IMR-90 (cell line): ENCODE measurements around the gene BDNF. TPM values are rescaled to one million over a fixed set of nuclear protein-coding genes. Genes with fewer than 3 reads are reported as not detected.

Experiments used
- ATAC-seq: fragments of 200-7000 bp; cut with Tn5 transposase; 2 replicates; pipeline ENCODE4 v1.9.1; 2020; ENCODE audit warnings: low read depth, mild to moderate bottlenecking, moderate library complexity
- BruUV-seq: library from RNA; stranded (reverse); fragments of 400-500 nt; replicated peaks from 2 replicates; lab custom pipeline; 2021; lab: Mats Ljungman, UMichigan
- CTCF ChIA-PET: fragments of 300-600 bp; formaldehyde crosslinking; extraction: SDS; loops from one replicate; lab custom pipeline; 2021; ENCODE audit warnings: antibody characterized with exemption; lab: Yijun Ruan, JAX
- POLR2A ChIA-PET: fragments of 300-600 bp; sonication (Branson Sonifier 250); formaldehyde crosslinking; loops from one replicate; lab custom pipeline; 2022; ENCODE audit warnings: antibody characterized with exemption; ENCODE audit not compliant: unreplicated experiment; lab: Charles Lee
- DNase-seq: peaks from one replicate; pipeline ENCODE4 v3.0.0; 2013
- H2AFZ ChIP-seq: replicated peaks from 2 replicates; pipeline ENCODE3; 2013; ENCODE audit warnings: low read length, mild to moderate bottlenecking; ENCODE audit not compliant: poor library complexity
- H2AK5ac ChIP-seq: 2 replicates; pipeline ENCODE4 v1.6.1; 2013; ENCODE audit warnings: low read depth, low read length, inconsistent platforms
- H2AK9ac ChIP-seq: replicated peaks from 2 replicates; pipeline ENCODE3; 2013; ENCODE audit warnings: mild to moderate bottlenecking, low read depth, low read length, moderate library complexity; ENCODE audit not compliant: poor library complexity
- H2BK120ac ChIP-seq: 2 replicates; pipeline ENCODE4 v1.6.1; 2013; ENCODE audit warnings: low read depth, low read length, inconsistent platforms
- H2BK15ac ChIP-seq: 3 replicates; pipeline ENCODE4 v1.6.1; 2013; ENCODE audit warnings: low read depth, low read length, inconsistent platforms
- H2BK20ac ChIP-seq: 2 replicates; pipeline ENCODE4 v1.6.1; 2013; ENCODE audit warnings: low read depth, mild to moderate bottlenecking, inconsistent platforms, low read length, moderate library complexity
- H2BK5ac ChIP-seq: 2 replicates; pipeline ENCODE4 v1.6.1; 2013; ENCODE audit warnings: mild to moderate bottlenecking, low read depth, low read length, inconsistent platforms; ENCODE audit not compliant: poor library complexity, severe bottlenecking
- H3K14ac ChIP-seq: replicated peaks from 2 replicates; pipeline ENCODE4 v1.6.1; 2013; ENCODE audit warnings: low read depth, low read length, inconsistent platforms
- H3K18ac ChIP-seq: 2 replicates; pipeline ENCODE4 v1.6.1; 2013; ENCODE audit warnings: low read depth, low read length, control low read depth
- H3K23ac ChIP-seq: 2 replicates; pipeline ENCODE4 v1.6.1; 2013; ENCODE audit warnings: low read depth, low read length, inconsistent platforms
- H3K27ac ChIP-seq: 2 replicates; pipeline ENCODE4 v1.5.1; 2013; ENCODE audit warnings: mild to moderate bottlenecking, control low read depth, low read length; ENCODE audit not compliant: insufficient read depth
- H3K27me3 ChIP-seq: 2 replicates; pipeline ENCODE4 v1.6.1; 2013; ENCODE audit warnings: low read length; ENCODE audit not compliant: control insufficient read depth, insufficient read depth
- H3K36me3 ChIP-seq: 2 replicates; pipeline ENCODE4 v1.6.1; 2013; ENCODE audit warnings: low read length, mixed read lengths; ENCODE audit not compliant: control insufficient read depth, insufficient read depth
- H3K4ac ChIP-seq: 2 replicates; pipeline ENCODE4 v1.6.1; 2013; ENCODE audit warnings: low read depth, low read length, inconsistent platforms
- H3K4me1 ChIP-seq: 2 replicates; pipeline ENCODE4 v1.6.1; 2013; ENCODE audit warnings: low read length, mixed read lengths; ENCODE audit not compliant: control insufficient read depth, insufficient read depth
- H3K4me2 ChIP-seq: 2 replicates; pipeline ENCODE4 v1.6.1; 2013; ENCODE audit warnings: low read depth, mild to moderate bottlenecking, control low read depth, low read length, moderate library complexity
- H3K4me3 ChIP-seq: 2 replicates; pipeline ENCODE4 v1.5.1; 2013; ENCODE audit warnings: low read depth, mild to moderate bottlenecking, control low read depth, low read length, moderate library complexity; ENCODE audit not compliant: insufficient read depth
- H3K56ac ChIP-seq: 2 replicates; pipeline ENCODE4 v1.6.1; 2013; ENCODE audit warnings: low read length, inconsistent platforms; ENCODE audit not compliant: insufficient read depth; ENCODE audit errors: extremely low read depth
- H3K79me1 ChIP-seq, 2 experiments: 2 replicates each; pipeline ENCODE4 v1.6.1; 2013; ENCODE audit warnings: low read length in 2 of 2, inconsistent platforms in 1 of 2, low read depth in 1 of 2
- H3K9ac ChIP-seq: 2 replicates; pipeline ENCODE4 v1.6.1; 2013; ENCODE audit warnings: low read depth, low read length, control low read depth
- H3K9me1 ChIP-seq: 2 replicates; pipeline ENCODE4 v1.6.1; 2013; ENCODE audit warnings: low read length, inconsistent platforms; ENCODE audit not compliant: insufficient read depth
- H3K9me3 ChIP-seq: 2 replicates; pipeline ENCODE4 v1.6.1; 2013; ENCODE audit warnings: low read length; ENCODE audit not compliant: control insufficient read depth, insufficient read depth
- H4K20me1 ChIP-seq: 2 replicates; pipeline ENCODE4 v1.6.1; 2013; ENCODE audit warnings: low read length, inconsistent platforms; ENCODE audit not compliant: insufficient read depth
- H4K5ac ChIP-seq: 2 replicates; pipeline ENCODE4 v1.6.1; 2013; ENCODE audit warnings: mild to moderate bottlenecking, low read depth, low read length, control low read depth
- H4K8ac ChIP-seq, 2 experiments: 2 replicates each; pipeline ENCODE4 v1.6.1; 2013; ENCODE audit warnings: low read depth in 2 of 2, low read length in 2 of 2, control low read depth in 1 of 2, inconsistent platforms in 1 of 2
- H4K91ac ChIP-seq: 2 replicates; pipeline ENCODE4 v1.6.1; 2013; ENCODE audit warnings: low read depth, low read length, inconsistent platforms; ENCODE audit not compliant: insufficient read depth
- CEBPB ChIP-seq: IDR thresholded peaks from 2 replicates; pipeline ENCODE4 v1.6.1; 2012; ENCODE audit warnings: low read depth, low read length, improper control_type of control experiment
- CHD1 ChIP-seq: IDR thresholded peaks from 2 replicates; pipeline ENCODE4 v1.6.1; 2012; ENCODE audit warnings: low read depth, low read length, improper control_type of control experiment
- FOS ChIP-seq: fragments of 150-350 bp; IDR thresholded peaks from 2 replicates; pipeline ENCODE4 v1.6.1; 2016; ENCODE audit warnings: low read depth, low read length
- MAZ ChIP-seq: IDR thresholded peaks from 2 replicates; pipeline ENCODE4 v1.6.1; 2012; ENCODE audit warnings: low read depth, mild to moderate bottlenecking, low read length, improper control_type of control experiment, moderate library complexity, borderline replicate concordance
- MXI1 ChIP-seq: IDR thresholded peaks from 2 replicates; pipeline ENCODE4 v1.6.1; 2012; ENCODE audit warnings: low read depth, mild to moderate bottlenecking, low read length, moderate library complexity, borderline replicate concordance
- NFE2L2 ChIP-seq: fragments of 150-350 bp; IDR thresholded peaks from 2 replicates; pipeline ENCODE4 v1.6.1; 2016; ENCODE audit warnings: low read depth, mild to moderate bottlenecking, low read length
- POLR2A ChIP-seq: IDR thresholded peaks from 2 replicates; pipeline ENCODE4 v1.6.1; 2012; ENCODE audit warnings: mild to moderate bottlenecking, low read depth, low read length
- RAD21 ChIP-seq: IDR thresholded peaks from 2 replicates; pipeline ENCODE4 v1.6.1; 2012; ENCODE audit warnings: low read length, improper control_type of control experiment
- RCOR1 ChIP-seq: IDR thresholded peaks from 2 replicates; pipeline ENCODE4 v1.6.1; 2012; ENCODE audit warnings: mild to moderate bottlenecking, low read length, improper control_type of control experiment; ENCODE audit not compliant: insufficient replicate concordance
- RFX5 ChIP-seq: IDR thresholded peaks from 2 replicates; pipeline ENCODE4 v1.8.0; 2012; ENCODE audit warnings: low read depth, mild to moderate bottlenecking, low read length, moderate library complexity
- SMC3 ChIP-seq: fragments of 150-350 bp; IDR thresholded peaks from 2 replicates; pipeline ENCODE4 v1.6.1; 2016; ENCODE audit warnings: low read depth, mild to moderate bottlenecking, antibody characterized with exemption, low read length, moderate library complexity
- WGBS, 2 experiments: methylation state at CpG; one replicate each; pipeline versions ENCODE4 v1.1.5 to v1.1.7; 2013; ENCODE audit warnings: missing lambda C conversion rate in 2 of 2; ENCODE audit not compliant: insufficient read length in 1 of 2; ENCODE audit errors: extremely low coverage in 2 of 2; 5-methylcytosine and 5-hydroxymethylcytosine counted together
- dilution Hi-C: fragments of 300-500 bp; cut with HindIII; formaldehyde crosslinking; loops from one replicate; pipeline ENCODE4 v1.14.3; 2018; ENCODE audit warnings: low sequenced_read_pairs; ENCODE audit not compliant: unreplicated experiment
- in situ Hi-C: fragments of 300-500 bp; cut with MboI; formaldehyde crosslinking; loops from 3 replicates; pipeline ENCODE4 v1.14.3; 2019; ENCODE audit warnings: low sequenced_read_pairs, inconsistent platforms, mixed read lengths
- intact Hi-C: fragments of 100-400 bp; cut with micrococcal nuclease; formaldehyde crosslinking; loops from 2 replicates; pipeline ENCODE4 v1.10.0; 2022
- polyA plus RNA-seq, 3 experiments: library from polyadenylated mRNA; depleted of rRNA; stranded (reverse); fragments of >200 nt; gene quantifications; 2 replicates each; pipeline ENCODE4 v1.2.3, GENCODE V29; 2012; ENCODE audit warnings: low replicate concordance in 1 of 3
- total RNA-seq: library from RNA; depleted of rRNA; stranded (reverse); fragments of >200 nt; gene quantifications from 2 replicates; pipeline ENCODE4 v1.2.3, GENCODE V29; 2012
- TF ChIP-seq, protein P1 (sequence below): conservative IDR thresholded peaks from 2 replicates; pipeline ENCODE4 v1.5.1; 2012; ENCODE audit warnings: mild to moderate bottlenecking, low read depth, low read length, improper control_type of control experiment
- TF ChIP-seq, protein P2 (sequence below): fragments of 150-350 bp; IDR thresholded peaks from 2 replicates; pipeline ENCODE4 v1.6.1; 2017; ENCODE audit warnings: mild to moderate bottlenecking, antibody characterized with exemption, low read length, low read depth

BDNF gene
- total and polyA plus RNA-seq, 2 of the 4 experiments (the other 2 are of a cell fraction): 94.8 to 152 TPM

DNA sequence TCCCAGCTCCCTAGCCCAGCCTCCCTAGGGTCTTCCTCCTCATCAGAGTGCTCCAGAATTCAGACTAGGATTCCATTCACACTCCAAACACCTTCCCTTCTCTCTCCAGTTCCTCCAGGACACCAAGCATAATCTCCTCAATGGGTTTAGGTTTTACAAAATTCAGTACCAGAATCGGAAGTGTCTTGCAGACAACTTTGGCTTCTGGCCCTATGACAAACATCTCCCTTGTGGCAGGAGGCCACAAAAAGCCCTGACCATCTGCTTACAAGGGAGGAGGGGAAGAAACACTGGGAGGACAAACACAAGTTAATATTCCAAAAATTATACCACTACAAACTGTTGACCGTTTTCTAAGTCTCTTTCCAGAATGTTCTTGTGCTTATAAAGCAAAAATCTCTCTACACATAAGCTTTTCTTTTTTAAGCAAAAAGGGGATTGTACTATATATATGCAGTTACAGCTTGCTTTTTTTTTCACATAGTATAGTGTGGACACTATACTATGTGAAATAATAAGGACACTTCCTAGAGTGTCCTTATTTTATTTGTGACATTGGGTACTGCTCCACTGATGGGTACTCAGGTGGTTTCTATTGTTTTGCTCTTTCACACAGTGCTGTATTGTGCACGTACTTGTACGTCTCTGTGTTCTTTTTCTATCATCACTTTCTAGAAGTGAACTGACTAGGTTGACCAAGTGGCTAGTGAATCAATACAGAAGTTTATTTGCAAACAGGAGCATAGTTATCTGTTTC, 78.7 kb downstream of the BDNF start:
- Histone ChIP-seq H2BK15ac (no peak overlapping the region), H3K18ac (no peak overlapping the region), H3K4me1 (peaks cover 2% of the 10 kb centered on the region; the same call in 1 of the 2 replicates), H3K14ac (no peak overlapping the region), H4K8ac (no peak overlapping the region), H2BK20ac (no peak overlapping the region), H2AFZ (no peak overlapping the region), H3K27ac (no peak overlapping the region), H4K91ac (no peak overlapping the region), H3K36me3 (no peaks in the 10 kb centered on the region), H4K5ac (no peak overlapping the region), H3K4me3 (no peak overlapping the region), H3K9me3 (no peaks in the 10 kb centered on the region), H3K9ac (no peak overlapping the region), H2BK5ac (no peak overlapping the region), H4K20me1 (no peaks in the 10 kb centered on the region), H3K4me2 (no peak overlapping the region), H2AK9ac (no peak overlapping the region), H2BK120ac (no peak overlapping the region), H3K27me3 (peaks cover 7% of the 10 kb centered on the region; the same call in 1 of the 2 replicates), H3K23ac (no peak overlapping the region), H3K79me1 (no peaks in the 10 kb centered on the region), H2AK5ac (no peak overlapping the region), H3K4ac (no peak overlapping the region), H3K9me1 (no peaks in the 10 kb centered on the region), H3K56ac (no peak overlapping the region)
- in situ Hi-C loops: no loop called here
- no CpG with 5 or more reads among the region's 4 CpGs for WGBS, 2 experiments
- intact Hi-C loops: no loop called here
- DNase-seq (peak; percentile 42), ATAC-seq (peak; percentile 27; the same call in 1 of the 2 replicates)
- no peak for TF ChIP-seq RFX5
- TF ChIP-seq RAD21: no peak
- TF ChIP-seq POLR2A: no peak
- TF ChIP-seq CHD1: no peak
- no peak for TF ChIP-seq SMC3
- no peak for TF ChIP-seq MAZ
- no peak for TF ChIP-seq CEBPB
- TF ChIP-seq, protein P1, sequence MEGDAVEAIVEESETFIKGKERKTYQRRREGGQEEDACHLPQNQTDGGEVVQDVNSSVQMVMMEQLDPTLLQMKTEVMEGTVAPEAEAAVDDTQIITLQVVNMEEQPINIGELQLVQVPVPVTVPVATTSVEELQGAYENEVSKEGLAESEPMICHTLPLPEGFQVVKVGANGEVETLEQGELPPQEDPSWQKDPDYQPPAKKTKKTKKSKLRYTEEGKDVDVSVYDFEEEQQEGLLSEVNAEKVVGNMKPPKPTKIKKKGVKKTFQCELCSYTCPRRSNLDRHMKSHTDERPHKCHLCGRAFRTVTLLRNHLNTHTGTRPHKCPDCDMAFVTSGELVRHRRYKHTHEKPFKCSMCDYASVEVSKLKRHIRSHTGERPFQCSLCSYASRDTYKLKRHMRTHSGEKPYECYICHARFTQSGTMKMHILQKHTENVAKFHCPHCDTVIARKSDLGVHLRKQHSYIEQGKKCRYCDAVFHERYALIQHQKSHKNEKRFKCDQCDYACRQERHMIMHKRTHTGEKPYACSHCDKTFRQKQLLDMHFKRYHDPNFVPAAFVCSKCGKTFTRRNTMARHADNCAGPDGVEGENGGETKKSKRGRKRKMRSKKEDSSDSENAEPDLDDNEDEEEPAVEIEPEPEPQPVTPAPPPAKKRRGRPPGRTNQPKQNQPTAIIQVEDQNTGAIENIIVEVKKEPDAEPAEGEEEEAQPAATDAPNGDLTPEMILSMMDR: no peak
- TF ChIP-seq, protein P2, sequence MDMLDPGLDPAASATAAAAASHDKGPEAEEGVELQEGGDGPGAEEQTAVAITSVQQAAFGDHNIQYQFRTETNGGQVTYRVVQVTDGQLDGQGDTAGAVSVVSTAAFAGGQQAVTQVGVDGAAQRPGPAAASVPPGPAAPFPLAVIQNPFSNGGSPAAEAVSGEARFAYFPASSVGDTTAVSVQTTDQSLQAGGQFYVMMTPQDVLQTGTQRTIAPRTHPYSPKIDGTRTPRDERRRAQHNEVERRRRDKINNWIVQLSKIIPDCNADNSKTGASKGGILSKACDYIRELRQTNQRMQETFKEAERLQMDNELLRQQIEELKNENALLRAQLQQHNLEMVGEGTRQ: no peak
- TF ChIP-seq RCOR1: no peak
- no peak for TF ChIP-seq FOS
- TF ChIP-seq MXI1: no peak
- no peak for TF ChIP-seq NFE2L2
- dilution Hi-C loops: no loop called here
- CTCF ChIA-PET: no interaction called here
- POLR2A ChIA-PET: no interaction called here
- BruUV-seq: no TSS peak
